ENCODE data around the gene DEFB119. TPM values are rescaled to one million over a fixed set of nuclear protein-coding genes. Genes with fewer than 3 reads are reported as not detected.

DEFB119 gene
- total RNA-seq, 4 donors from 2014 or later = not detected

GRCh38 chr20:31415653-31416052 lies 25.3 kb upstream of the DEFB119 start:
- DNase-seq = no peak
- TF ChIP-seq CTCF (IDR thresholded peaks at IDR 0.05) (no peak), POLR2A (IDR thresholded peaks at IDR 0.05) (no peak)
- no peaks in the 10 kb centered on the region for H3K27me3 ChIP-seq
- intact Hi-C loops (cut with DNase I; ENCODE audit: low total_unique reads) = no loop called here
- no peaks in the 10 kb centered on the region for H3K36me3 ChIP-seq
- H3K27ac ChIP-seq = no peak overlapping the region
- no peaks in the 10 kb centered on the region for H3K4me1 ChIP-seq
- no peak overlapping the region for H3K4me3 ChIP-seq
- H3K9me3 ChIP-seq = no peaks in the 10 kb centered on the region

DNA sequence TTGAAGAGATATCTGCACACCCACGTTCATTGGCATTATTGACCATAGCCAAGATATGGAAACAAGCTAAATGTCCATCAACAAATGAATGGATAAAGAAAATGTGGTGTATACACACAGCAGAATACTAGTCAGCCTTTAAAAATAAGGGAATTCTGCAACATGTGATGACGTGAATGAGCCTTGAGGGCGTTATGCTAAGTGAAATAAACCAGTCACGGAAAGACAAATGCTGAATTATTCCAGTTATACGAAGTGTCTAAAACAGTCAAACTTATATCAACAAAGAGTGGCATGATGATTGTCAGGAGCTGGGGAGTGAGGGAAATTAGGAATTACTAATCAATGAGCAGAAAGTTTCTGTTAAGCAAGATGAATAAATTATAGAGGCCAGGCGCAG lies 24.0 kb upstream of the DEFB119 start:
- Histone ChIP-seq H3K9me3 (no peaks in the 10 kb centered on the region), H3K4me3 (no peak overlapping the region), H3K4me1 (no peaks in the 10 kb centered on the region), H3K27ac (no peak overlapping the region), H3K36me3 (no peaks in the 10 kb centered on the region), H3K27me3 (no peaks in the 10 kb centered on the region)
- DNase-seq = no peak
- TF ChIP-seq CTCF (IDR thresholded peaks at IDR 0.05) = no peak
- TF ChIP-seq POLR2A (IDR thresholded peaks at IDR 0.05) = no peak
- intact Hi-C loops (cut with DNase I; ENCODE audit: low total_unique reads) = no loop called here

DNA sequence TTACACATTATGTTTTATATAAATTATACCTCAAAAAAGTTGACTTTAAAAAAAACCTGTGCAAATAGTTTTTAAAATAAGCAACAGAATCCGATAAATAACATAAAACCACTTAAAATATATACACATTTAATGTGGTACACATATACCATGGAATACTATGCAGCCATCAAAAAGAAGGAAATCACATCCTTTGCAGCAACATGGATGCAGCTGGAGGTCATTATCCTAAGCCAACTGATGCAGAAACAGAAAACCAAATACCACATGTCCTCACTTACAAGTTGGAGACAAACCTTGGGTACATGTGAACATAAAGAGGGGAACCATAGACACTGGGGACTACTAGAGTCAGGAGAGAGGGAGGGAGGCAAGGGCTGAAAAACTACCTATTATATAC lies 19.6 kb upstream of the DEFB119 start:
- no peaks in the 10 kb centered on the region for H3K36me3 ChIP-seq
- H3K9me3 ChIP-seq = no peaks in the 10 kb centered on the region
- H3K4me1 ChIP-seq = no peaks in the 10 kb centered on the region
- TF ChIP-seq POLR2A (IDR thresholded peaks at IDR 0.05) = no peak
- no peak for TF ChIP-seq CTCF (IDR thresholded peaks at IDR 0.05)
- H3K27ac ChIP-seq = no peak overlapping the region
- DNase-seq = no peak
- no peak overlapping the region for H3K4me3 ChIP-seq
- intact Hi-C loops (cut with DNase I; ENCODE audit: low total_unique reads) = no loop called here
- no peaks in the 10 kb centered on the region for H3K27me3 ChIP-seq

DNA sequence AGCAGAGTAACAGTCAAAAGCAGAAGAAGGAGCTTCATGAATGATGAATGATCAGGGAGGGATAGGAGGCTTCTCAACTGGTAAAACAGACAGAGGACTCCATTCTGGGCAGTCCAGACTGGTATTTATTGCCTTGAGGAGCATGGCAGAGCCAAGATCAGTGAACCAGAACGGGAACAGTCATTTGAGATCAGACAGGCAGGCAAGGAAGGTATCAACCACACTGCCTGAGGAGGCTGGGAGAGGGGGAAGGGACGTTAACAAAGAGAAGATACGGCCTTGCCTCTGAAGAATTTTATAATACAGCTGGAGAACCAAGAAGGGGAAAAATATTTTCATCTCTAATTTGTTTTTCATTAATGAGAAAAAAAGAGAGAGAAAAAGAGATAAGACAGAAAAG lies 15.7 kb upstream of the DEFB119 start, which contains the start of gene DEFB121:
Gene DEFB121 (minus strand): TSS at position 101 of the 400 bp plus-strand sequence. CDS start 63 bp downstream, at position 38.
- Histone ChIP-seq H3K4me3 (no peak within 1 kb of the TSS), H3K9me3 (no peaks in the 10 kb centered on the region), H3K4me1 (no peaks in the 10 kb centered on the region), H3K27me3 (no peaks in the 10 kb centered on the region), H3K27ac (no peak within 1 kb of the TSS), H3K36me3 (no peaks in the 10 kb centered on the region)
- intact Hi-C loops (cut with DNase I; ENCODE audit: low total_unique reads) = no loop called here
- TF ChIP-seq POLR2A (IDR thresholded peaks at IDR 0.05) (no peak), CTCF (IDR thresholded peaks at IDR 0.05) (no peak)
- DNase-seq = no peak

DNA sequence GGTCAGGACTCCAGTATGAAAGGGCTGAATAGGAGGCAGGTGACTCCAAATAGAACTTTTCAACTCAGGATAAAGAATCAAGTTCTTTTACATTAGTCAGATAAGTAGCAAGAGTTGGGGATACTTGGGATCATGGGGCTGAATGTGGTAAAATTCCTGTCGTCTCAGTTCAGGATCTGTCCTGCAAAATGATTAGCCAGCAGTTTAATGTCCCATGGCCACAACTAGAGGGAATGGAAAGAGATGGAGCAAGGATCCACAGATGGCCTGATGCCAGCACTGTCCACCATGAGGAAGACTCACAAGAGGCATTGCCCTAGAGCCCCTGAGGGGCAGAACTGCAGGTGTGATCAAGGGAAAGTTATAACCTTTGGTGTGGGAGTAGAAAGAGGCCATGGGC lies 13.5 kb upstream of the DEFB119 start:
- TF ChIP-seq CTCF (IDR thresholded peaks at IDR 0.05) (no peak), POLR2A (IDR thresholded peaks at IDR 0.05) (no peak)
- H3K4me1 ChIP-seq = no peaks in the 10 kb centered on the region
- no peak overlapping the region for H3K4me3 ChIP-seq
- no peaks in the 10 kb centered on the region for H3K9me3 ChIP-seq
- no peak for DNase-seq
- H3K27ac ChIP-seq = no peak overlapping the region
- H3K27me3 ChIP-seq = no peaks in the 10 kb centered on the region
- no peaks in the 10 kb centered on the region for H3K36me3 ChIP-seq
- intact Hi-C loops (cut with DNase I; ENCODE audit: low total_unique reads) = no loop called here
